Thyroid gland (tissue), 4 donors: ENCODE data around the gene HSPA9.

Source experiments
- POLR2A ChIP-seq, 2 donors: fragments of 450-650 bp; IDR thresholded peaks; one replicate each; pipeline ENCODE4 v1.6.1; 2017; ENCODE audit warnings: antibody characterized with exemption in 2 of 2, mild to moderate bottlenecking in 2 of 2, moderate library complexity in 1 of 2
- TF ChIP-seq, protein P1 (sequence below), 6 experiments: fragments of 200-600 bp in 3 of 6; fragments of 450-650 bp in 3 of 6; sonication (generic) in 3 of 6; IDR thresholded peaks; one replicate each; pipeline ENCODE4 v1.5.1; 2016 to 2019; ENCODE audit warnings: antibody characterized with exemption in 6 of 6, mild to moderate bottlenecking in 2 of 6, inconsistent platforms in 1 of 6, moderate library complexity in 1 of 6

DNA sequence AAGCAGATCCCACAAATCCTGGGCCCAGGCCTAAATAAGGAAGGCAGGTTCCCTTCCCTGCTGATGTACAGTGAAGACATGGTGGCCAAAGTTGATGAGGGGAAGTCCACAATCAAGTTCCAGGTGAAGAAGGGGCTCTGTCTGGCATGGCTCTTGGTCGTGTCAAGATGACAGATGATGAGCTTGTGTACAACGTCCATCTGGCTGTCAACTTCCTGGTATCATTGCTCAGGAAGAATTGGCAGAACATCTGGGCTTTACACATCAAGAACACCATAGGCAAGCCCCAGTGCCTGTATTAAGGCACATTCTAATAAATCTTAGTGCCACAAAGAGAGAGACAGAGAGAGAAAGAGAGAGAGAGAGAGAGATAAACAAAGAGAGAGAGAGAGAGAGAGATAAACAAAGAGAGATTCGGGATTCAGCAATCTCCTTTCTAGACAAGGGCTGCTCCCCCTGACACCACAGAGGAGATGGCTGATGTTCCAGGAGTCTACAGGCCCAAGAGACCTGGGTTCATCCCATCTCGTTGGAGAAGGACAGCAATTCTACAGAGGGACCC is 45.5 kb upstream of the HSPA9 start:
- TF ChIP-seq, protein P1, sequence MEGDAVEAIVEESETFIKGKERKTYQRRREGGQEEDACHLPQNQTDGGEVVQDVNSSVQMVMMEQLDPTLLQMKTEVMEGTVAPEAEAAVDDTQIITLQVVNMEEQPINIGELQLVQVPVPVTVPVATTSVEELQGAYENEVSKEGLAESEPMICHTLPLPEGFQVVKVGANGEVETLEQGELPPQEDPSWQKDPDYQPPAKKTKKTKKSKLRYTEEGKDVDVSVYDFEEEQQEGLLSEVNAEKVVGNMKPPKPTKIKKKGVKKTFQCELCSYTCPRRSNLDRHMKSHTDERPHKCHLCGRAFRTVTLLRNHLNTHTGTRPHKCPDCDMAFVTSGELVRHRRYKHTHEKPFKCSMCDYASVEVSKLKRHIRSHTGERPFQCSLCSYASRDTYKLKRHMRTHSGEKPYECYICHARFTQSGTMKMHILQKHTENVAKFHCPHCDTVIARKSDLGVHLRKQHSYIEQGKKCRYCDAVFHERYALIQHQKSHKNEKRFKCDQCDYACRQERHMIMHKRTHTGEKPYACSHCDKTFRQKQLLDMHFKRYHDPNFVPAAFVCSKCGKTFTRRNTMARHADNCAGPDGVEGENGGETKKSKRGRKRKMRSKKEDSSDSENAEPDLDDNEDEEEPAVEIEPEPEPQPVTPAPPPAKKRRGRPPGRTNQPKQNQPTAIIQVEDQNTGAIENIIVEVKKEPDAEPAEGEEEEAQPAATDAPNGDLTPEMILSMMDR (IDR thresholded peaks at IDR 0.05), result no peak
- TF ChIP-seq POLR2A (IDR thresholded peaks at IDR 0.05), result no peak
